Neuronal stem cell (in vitro differentiated cells): ENCODE data around the gene FES.

Source experiments
- DNase-seq: peaks from one replicate; pipeline ENCODE4 v3.0.0-alpha.2; 2013; ENCODE audit warnings: low spot score
- H2AFZ ChIP-seq: one replicate; pipeline ENCODE4 v1.6.1; 2013; ENCODE audit warnings: mild to moderate bottlenecking, low read length, inconsistent platforms
- H2AK5ac ChIP-seq: 2 replicates; pipeline ENCODE4 v1.6.1; 2013; ENCODE audit warnings: low read depth, mild to moderate bottlenecking, inconsistent platforms, low read length, moderate library complexity, mixed read lengths
- H2BK120ac ChIP-seq: 2 replicates; pipeline ENCODE4 v1.6.1; 2013; ENCODE audit warnings: low read depth, mild to moderate bottlenecking, inconsistent platforms, low read length, moderate library complexity, mixed read lengths
- H2BK12ac ChIP-seq: one replicate; pipeline ENCODE4 v1.6.1; 2013; ENCODE audit warnings: low read length, inconsistent platforms
- H2BK15ac ChIP-seq: 2 replicates; pipeline ENCODE4 v1.6.1; 2013; ENCODE audit warnings: mild to moderate bottlenecking, low read length, inconsistent platforms, mixed read lengths
- H2BK5ac ChIP-seq: one replicate; pipeline ENCODE4 v1.6.1; 2013; ENCODE audit warnings: inconsistent platforms, mild to moderate bottlenecking, low read length, moderate library complexity
- H3K14ac ChIP-seq: one replicate; pipeline ENCODE4 v1.6.1; 2013; ENCODE audit warnings: low read length, inconsistent platforms
- H3K18ac ChIP-seq: 2 replicates; pipeline ENCODE4 v1.6.1; 2013; ENCODE audit warnings: low read length, inconsistent platforms
- H3K23ac ChIP-seq: 2 replicates; pipeline ENCODE4 v1.6.1; 2013; ENCODE audit warnings: low read depth, mild to moderate bottlenecking, mixed read lengths, low read length, inconsistent platforms; ENCODE audit not compliant: poor library complexity
- H3K27ac ChIP-seq: replicated peaks from 3 replicates; pipeline ENCODE4 v1.5.1; 2013; ENCODE audit warnings: low read length, inconsistent platforms
- H3K27me3 ChIP-seq, 3 experiments: 2 replicates each; pipeline ENCODE4 v1.6.1; 2013; ENCODE audit warnings: low read length in 3 of 3, mild to moderate bottlenecking in 2 of 3, inconsistent platforms in 1 of 3, low read depth in 1 of 3, mixed read lengths in 1 of 3, moderate library complexity in 1 of 3; ENCODE audit not compliant: control insufficient read depth in 3 of 3, insufficient read depth in 3 of 3
- H3K36me3 ChIP-seq, 2 donors: replicated peaks in 1 of 2; 2 replicates each; pipeline ENCODE4 v1.6.1; 2013; ENCODE audit warnings: low read length in 2 of 2; ENCODE audit not compliant: control insufficient read depth in 2 of 2, insufficient read depth in 2 of 2
- H3K4ac ChIP-seq: 2 replicates; pipeline ENCODE4 v1.6.1; 2013; ENCODE audit warnings: inconsistent platforms, mild to moderate bottlenecking, low read length, moderate library complexity
- H3K4me1 ChIP-seq, 2 donors: 1 replicate in 1 of 2; 2 replicates in 1 of 2; pipeline ENCODE4 v1.6.1; 2013; ENCODE audit warnings: low read length in 2 of 2, low read depth in 1 of 2; ENCODE audit not compliant: control insufficient read depth in 2 of 2, insufficient read depth in 1 of 2
- H3K4me2 ChIP-seq: one replicate; pipeline ENCODE4 v1.6.1; 2013; ENCODE audit warnings: mild to moderate bottlenecking, low read length, inconsistent platforms; ENCODE audit not compliant: insufficient read depth, poor library complexity, severe bottlenecking
- H3K4me3 ChIP-seq, 2 donors: 2 replicates each; pipeline ENCODE4 v1.5.1; 2013; ENCODE audit warnings: low read length in 2 of 2, mild to moderate bottlenecking in 2 of 2, inconsistent platforms in 1 of 2, moderate library complexity in 1 of 2
- H3K79me1 ChIP-seq: one replicate; pipeline ENCODE4 v1.6.1; 2013; ENCODE audit warnings: low read depth, mild to moderate bottlenecking, inconsistent platforms, low read length, moderate library complexity
- H3K9ac ChIP-seq: one replicate; pipeline ENCODE4 v1.6.1; 2013; ENCODE audit warnings: mild to moderate bottlenecking, low read depth, low read length, inconsistent platforms; ENCODE audit not compliant: poor library complexity
- H3K9me3 ChIP-seq, 2 donors: replicated peaks in 1 of 2; 2 replicates each; pipeline versions ENCODE3 to v1.6.1; 2013; ENCODE audit warnings: low read length in 2 of 2, mild to moderate bottlenecking in 2 of 2, inconsistent platforms in 1 of 2, low read depth in 1 of 2, mixed read lengths in 1 of 2, moderate library complexity in 1 of 2; ENCODE audit not compliant: control insufficient read depth in 2 of 2, insufficient read depth in 1 of 2
- H4K8ac ChIP-seq: one replicate; pipeline ENCODE4 v1.6.1; 2013; ENCODE audit warnings: low read depth, mild to moderate bottlenecking, inconsistent platforms, low read length, moderate library complexity
- H4K91ac ChIP-seq: one replicate; pipeline ENCODE4 v1.6.1; 2013; ENCODE audit warnings: low read length, low read depth, mild to moderate bottlenecking, inconsistent platforms; ENCODE audit not compliant: poor library complexity
- WGBS, 2 donors: extraction: QIAGEN DNeasy Blood & Tissue Kit; methylation state at CpG; one replicate each; pipeline ENCODE4 v1.1.7; 2013; ENCODE audit warnings: missing lambda C conversion rate in 2 of 2, mixed read lengths in 1 of 2; ENCODE audit not compliant: insufficient read length in 2 of 2, insufficient replicate concordance in 1 of 2; ENCODE audit errors: extremely low coverage in 2 of 2; 5-methylcytosine and 5-hydroxymethylcytosine counted together

The FES gene

DNA sequence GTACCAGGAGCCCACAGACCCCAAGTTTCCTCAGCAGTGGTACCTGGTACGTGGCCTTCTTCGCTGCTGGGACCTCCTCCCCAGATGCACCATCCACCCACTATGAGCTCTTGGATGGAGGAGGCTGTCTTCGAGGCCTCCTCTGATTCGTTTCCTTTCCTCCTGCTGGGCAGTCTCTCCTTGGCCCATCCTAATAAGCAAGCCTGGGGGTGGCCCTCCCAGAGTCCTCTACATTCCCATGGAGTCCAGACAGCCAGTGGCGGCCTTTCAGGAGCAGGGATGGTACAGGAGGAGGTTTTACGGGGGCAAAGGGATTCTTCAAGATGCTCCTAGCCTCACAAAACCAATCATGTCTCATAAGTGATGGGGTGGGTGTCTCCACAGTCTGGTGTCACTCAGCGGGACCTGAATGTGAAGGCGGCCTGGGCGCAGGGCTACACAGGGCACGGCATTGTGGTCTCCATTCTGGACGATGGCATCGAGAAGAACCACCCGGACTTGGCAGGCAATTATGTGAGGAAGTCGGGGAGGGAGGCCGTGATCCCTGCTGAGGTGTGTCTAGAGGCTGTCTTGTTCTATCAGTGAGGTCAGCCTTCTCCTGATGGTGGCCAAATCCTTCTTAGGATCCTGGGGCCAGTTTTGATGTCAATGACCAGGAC is 7.7 kb upstream of the FES start:
- Histone ChIP-seq H3K4me3 (no peak overlapping the region), H3K23ac (peak overlapping the region; percentile 94), H3K9me3 (no peaks in the 10 kb centered on the region), H2BK15ac (no peak overlapping the region), H2BK5ac (no peak overlapping the region), H3K79me1 (peaks cover 3% of the 10 kb centered on the region), H2AK5ac (no peak overlapping the region), H3K4me2 (no peak overlapping the region), H4K91ac (no peak overlapping the region), H3K36me3 (peaks cover 21 to 34% of the 10 kb centered on the region in 2 donors), H3K18ac (no peak overlapping the region), H3K27ac (no peak overlapping the region), H3K4ac (no peak overlapping the region), H3K9ac (no peak overlapping the region), H4K8ac (no peak overlapping the region), H3K4me1 (peaks cover 21% of the 10 kb centered on the region in 2 donors), H2BK120ac (no peak overlapping the region), H2AFZ (no peak overlapping the region), H3K27me3 (no peaks in the 10 kb centered on the region), H3K14ac (no peak overlapping the region), H2BK12ac (no peak overlapping the region)
- no peak for DNase-seq
- no CpG with 5 or more reads among the region's 15 CpGs for WGBS, 2 donors

DNA sequence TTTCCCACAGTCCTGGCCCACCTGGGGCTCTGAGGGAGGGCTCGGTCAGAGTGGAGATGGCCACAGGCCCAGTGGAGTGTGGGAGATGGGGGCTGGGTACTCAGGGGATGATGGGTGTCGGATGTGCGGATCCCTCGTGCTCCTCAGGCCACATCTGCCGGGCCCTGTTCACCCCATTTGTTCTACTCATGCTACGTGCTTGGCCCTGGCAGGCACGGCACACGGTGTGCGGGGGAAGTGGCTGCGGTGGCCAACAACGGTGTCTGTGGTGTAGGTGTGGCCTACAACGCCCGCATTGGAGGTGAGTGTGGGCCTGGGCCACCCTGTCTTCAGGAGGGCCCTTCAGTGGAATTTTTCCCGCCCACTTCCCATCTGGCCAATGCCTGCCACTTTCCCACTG is 7.0 kb upstream of the FES start:
- no peak overlapping the region for H3K14ac ChIP-seq
- H3K4me1 ChIP-seq: peaks cover 18 to 19% of the 10 kb centered on the region in 2 donors
- no peak overlapping the region for H2AFZ ChIP-seq
- no peak overlapping the region for H2BK120ac ChIP-seq
- no peaks in the 10 kb centered on the region for H3K27me3 ChIP-seq
- no CpG with 5 or more reads among the region's 14 CpGs for WGBS, 2 donors
- peak overlapping the region; percentile 42 for H2AK5ac ChIP-seq
- no peak overlapping the region for H4K91ac ChIP-seq
- peaks cover 23 to 34% of the 10 kb centered on the region in 2 donors for H3K36me3 ChIP-seq
- H2BK12ac ChIP-seq: no peak overlapping the region
- no peak overlapping the region for H2BK15ac ChIP-seq
- H2BK5ac ChIP-seq: peak overlapping the region; percentile 27
- DNase-seq: no peak
- H3K4me3 ChIP-seq: no peak overlapping the region
- peak overlapping the region; percentile 82 for H3K23ac ChIP-seq
- no peak overlapping the region for H3K4me2 ChIP-seq
- no peak overlapping the region for H3K4ac ChIP-seq
- peak overlapping the region; percentile 15 for H3K9ac ChIP-seq
- no peak overlapping the region for H4K8ac ChIP-seq
- H3K9me3 ChIP-seq: no peaks in the 10 kb centered on the region
- H3K79me1 ChIP-seq: peaks cover 3% of the 10 kb centered on the region
- H3K27ac ChIP-seq: no peak overlapping the region
- H3K18ac ChIP-seq: peak overlapping the region; percentile 62

GRCh38 chr15:90877996-90878395 is 6.3 kb upstream of the FES start:
- Histone ChIP-seq H3K27me3 (no peaks in the 10 kb centered on the region), H2AFZ (no peak overlapping the region), H3K4me3 (no peak overlapping the region), H3K27ac (no peak overlapping the region), H2BK15ac (no peak overlapping the region), H3K36me3 (peaks cover 23 to 34% of the 10 kb centered on the region in 2 donors), H3K9ac (peak overlapping the region; percentile 50), H2BK120ac (no peak overlapping the region), H3K9me3 (no peaks in the 10 kb centered on the region), H3K18ac (peak overlapping the region; percentile 17), H2BK12ac (no peak overlapping the region), H3K4ac (no peak overlapping the region), H3K23ac (no peak overlapping the region), H4K8ac (no peak overlapping the region), H4K91ac (peak overlapping the region; percentile 30), H3K4me2 (no peak overlapping the region), H3K4me1 (peaks cover 13 to 14% of the 10 kb centered on the region in 2 donors), H2BK5ac (peak overlapping the region; percentile 66), H3K14ac (peak overlapping the region; percentile 67), H2AK5ac (no peak overlapping the region), H3K79me1 (peaks cover 3% of the 10 kb centered on the region)
- no peak for DNase-seq
- no CpG with 5 or more reads among the region's 14 CpGs for WGBS, 2 donors

DNA sequence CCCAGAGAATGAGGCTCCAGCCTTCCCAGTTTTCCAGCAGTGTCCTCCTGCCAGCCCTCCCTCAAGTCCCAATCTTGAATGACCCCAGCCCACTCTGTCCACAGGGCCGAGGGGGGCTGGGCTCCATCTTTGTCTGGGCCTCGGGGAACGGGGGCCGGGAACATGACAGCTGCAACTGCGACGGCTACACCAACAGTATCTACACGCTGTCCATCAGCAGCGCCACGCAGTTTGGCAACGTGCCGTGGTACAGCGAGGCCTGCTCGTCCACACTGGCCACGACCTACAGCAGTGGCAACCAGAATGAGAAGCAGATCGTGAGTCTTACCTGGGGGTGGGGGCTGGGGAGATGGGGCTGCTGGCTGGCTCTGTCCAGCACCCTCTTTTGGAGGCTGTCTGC is 5.6 kb upstream of the FES start:
- no CpG with 5 or more reads among the region's 15 CpGs for WGBS, 2 donors
- no peak overlapping the region for H3K4ac ChIP-seq

More for the DNA sequence above, 5.6 kb upstream of the FES start:
- no peak for DNase-seq
- Histone ChIP-seq H3K14ac (no peak overlapping the region), H2BK12ac (no peak overlapping the region), H3K9ac (no peak overlapping the region), H3K4me2 (no peak overlapping the region), H3K23ac (peak overlapping the region; percentile 55), H2BK120ac (no peak overlapping the region), H2AK5ac (no peak overlapping the region), H2AFZ (no peak overlapping the region), H3K79me1 (peaks cover 3% of the 10 kb centered on the region), H4K91ac (no peak overlapping the region), H3K4me3 (peak overlapping the region in 1 of 2 donors; percentile 36), H2BK5ac (no peak overlapping the region), H3K27me3 (no peaks in the 10 kb centered on the region), H3K27ac (no peak overlapping the region), H2BK15ac (no peak overlapping the region), H3K18ac (no peak overlapping the region), H3K36me3 (peaks cover 23 to 34% of the 10 kb centered on the region in 2 donors), H3K9me3 (no peaks in the 10 kb centered on the region), H4K8ac (no peak overlapping the region), H3K4me1 (peaks cover 10 to 12% of the 10 kb centered on the region in 2 donors)
